Transverse colon (tissue), 4 donors: Measurements from ENCODE around the gene PLEKHA7. TPM values are rescaled to one million over a fixed set of nuclear protein-coding genes. Genes with fewer than 3 reads are reported as not detected.

Experiments
- DNase-seq: peaks from one replicate; pipeline ENCODE4 v3.0.0-alpha.2; 2019
- H3K27ac ChIP-seq, 4 donors: fragments of 200-600 bp; sonication (generic); 2 replicates each; pipeline ENCODE4 v1.5.1; 2016 to 2018; ENCODE audit warnings: inconsistent platforms in 4 of 4
- H3K27me3 ChIP-seq: fragments of 200-600 bp; sonication (generic); 2 replicates; pipeline ENCODE4 v1.5.1; 2017; ENCODE audit warnings: inconsistent platforms
- H3K36me3 ChIP-seq, 4 donors: fragments of 200-600 bp; sonication (generic); 2 replicates each; pipeline ENCODE4 v1.5.1; 2017 to 2019; ENCODE audit warnings: inconsistent platforms in 4 of 4
- H3K4me1 ChIP-seq, 4 donors: fragments of 200-600 bp; sonication (generic); 2 replicates each; pipeline ENCODE4 v1.5.1; 2017 to 2020; ENCODE audit warnings: inconsistent platforms in 4 of 4
- H3K4me3 ChIP-seq, 4 donors: fragments of 200-600 bp; sonication (generic); 1 replicate in 1 of 4; 2 replicates in 3 of 4; pipeline versions ENCODE4 v1.5.1 to v1.6.1; 2017 to 2019; ENCODE audit warnings: inconsistent platforms in 4 of 4
- H3K9me3 ChIP-seq, 2 donors: fragments of 200-600 bp; sonication (generic); 2 replicates each; pipeline ENCODE4 v1.5.1; 2017 to 2019; ENCODE audit warnings: inconsistent platforms in 2 of 2
- CTCF ChIP-seq, 5 experiments: fragments of 200-600 bp in 3 of 5; fragments of 450-650 bp in 2 of 5; sonication (generic) in 3 of 5; IDR thresholded peaks; 1 replicate in 2 of 5; 2 replicates in 3 of 5; pipeline ENCODE4 v1.5.1; 2016 to 2017; ENCODE audit warnings: antibody characterized with exemption in 5 of 5, inconsistent platforms in 3 of 5, mild to moderate bottlenecking in 2 of 5, moderate library complexity in 1 of 5
- EP300 ChIP-seq: sonication (generic); formaldehyde crosslinking; IDR thresholded peaks from one replicate; pipeline ENCODE4 v1.6.1; 2017; ENCODE audit warnings: antibody characterized with exemption, low read depth
- POLR2A ChIP-seq: fragments of 450-650 bp; IDR thresholded peaks from one replicate; pipeline ENCODE4 v1.6.1; 2016; ENCODE audit warnings: antibody characterized with exemption, mild to moderate bottlenecking, moderate library complexity
- POLR2AphosphoS5 ChIP-seq, 3 donors: sonication (generic); formaldehyde crosslinking; IDR thresholded peaks; one replicate each; pipeline ENCODE4 v1.6.1; 2016; ENCODE audit warnings: antibody characterized with exemption in 3 of 3
- WGBS, 2 donors: methylation state at CpG; one replicate each; pipeline ENCODE4 v1.1.5; 2018; ENCODE audit warnings: low coverage in 1 of 2; 5-methylcytosine and 5-hydroxymethylcytosine counted together
- in situ Hi-C, 4 donors: fragments of 200-750 bp; cut with MboI; loops; one replicate each; pipeline versions ENCODE4 v1.15.0 to v1.15.1; 2017; ENCODE audit warnings: low sequenced_read_pairs in 3 of 4, low pct_ligation_motif_present in 1 of 4, low pct_unique_long_range_greater_than_20kb in 1 of 4
- intact Hi-C: fragments of 100-400 bp; cut with DNase I; formaldehyde crosslinking; loops from one replicate; pipeline ENCODE4 v1.15.1; 2023; ENCODE audit warnings: low total_unique reads
- total RNA-seq, 4 donors: library from RNA; depleted of rRNA; stranded (reverse); fragments of >200 nt; gene quantifications; one replicate each; pipeline ENCODE4 v1.1.0, GENCODE V29; 2016

Gene PLEKHA7
- total RNA-seq, 4 donors from 2014 or later: 109 to 243 (median 114) TPM

GRCh38 chr11:16839821-16840220 lies 174.4 kb downstream of the PLEKHA7 start:
- Histone ChIP-seq H3K9me3 (no peaks in the 10 kb centered on the region), H3K36me3 (peaks cover 0 to 10% (median 2%) of the 10 kb centered on the region in 4 donors), H3K4me1 (no peaks in the 10 kb centered on the region), H3K4me3 (no peak overlapping the region), H3K27ac (no peak overlapping the region), H3K27me3 (no peaks in the 10 kb centered on the region)
- 89 to 90% methylated on average over 3 of the region's 3 CpGs for WGBS, 2 donors
- intact Hi-C loops: no loop called here
- TF ChIP-seq POLR2AphosphoS5 (IDR thresholded peaks at IDR 0.05) (no peak), CTCF (IDR thresholded peaks at IDR 0.05) (no peak), EP300 (no peak), POLR2A (no peak)
- DNase-seq: no peak
- in situ Hi-C loops: no loop called here

- in situ Hi-C loops (no loop called here), intact Hi-C loops (no loop called here)
- 67 to 92% methylated on average over 1 of the region's 1 CpG for WGBS, 2 donors
- Histone ChIP-seq H3K36me3 (peaks cover 0 to 4% (median 0%) of the 10 kb centered on the region in 4 donors), H3K9me3 (no peaks in the 10 kb centered on the region), H3K27ac (no peak overlapping the region), H3K4me3 (no peak overlapping the region), H3K27me3 (no peaks in the 10 kb centered on the region), H3K4me1 (no peaks in the 10 kb centered on the region)
- no peak for DNase-seq
- TF ChIP-seq EP300: no peak
- no peak for TF ChIP-seq POLR2A
- no peak for TF ChIP-seq CTCF (IDR thresholded peaks at IDR 0.05)
- no peak for TF ChIP-seq POLR2AphosphoS5 (IDR thresholded peaks at IDR 0.05)
These were observed 179.8 kb downstream of the PLEKHA7 start for GRCh38 chr11:16834384-16834783.

- peaks cover 0 to 5% (median 0%) of the 10 kb centered on the region in 4 donors for H3K36me3 ChIP-seq
- intact Hi-C loops: no loop called here
- 82 to 86% methylated on average over 2 of the region's 2 CpGs for WGBS, 2 donors
- TF ChIP-seq POLR2A (no peak), POLR2AphosphoS5 (IDR thresholded peaks at IDR 0.05) (no peak), EP300 (no peak), CTCF (IDR thresholded peaks at IDR 0.05) (no peak)
- in situ Hi-C loops: no loop called here
- no peaks in the 10 kb centered on the region for H3K4me1 ChIP-seq
- H3K27me3 ChIP-seq: no peaks in the 10 kb centered on the region
- no peak for DNase-seq
- no peak overlapping the region for H3K4me3 ChIP-seq
- H3K27ac ChIP-seq: no peak overlapping the region
- no peaks in the 10 kb centered on the region for H3K9me3 ChIP-seq
These were observed 181.2 kb downstream of the PLEKHA7 start for GRCh38 chr11:16833026-16833425.

- TF ChIP-seq EP300 (no peak), POLR2AphosphoS5 (IDR thresholded peaks at IDR 0.05) (no peak), CTCF (IDR thresholded peaks at IDR 0.05) (no peak), POLR2A (no peak)
- no peaks in the 10 kb centered on the region for H3K9me3 ChIP-seq
- no peak overlapping the region for H3K4me3 ChIP-seq
- 91 to 93% methylated on average over 1 of the region's 1 CpG for WGBS, 2 donors
- no peaks in the 10 kb centered on the region for H3K4me1 ChIP-seq
- intact Hi-C loops: no loop called here
- H3K27me3 ChIP-seq: no peaks in the 10 kb centered on the region
- in situ Hi-C loops: no loop called here
- no peak for DNase-seq
- H3K27ac ChIP-seq: no peak overlapping the region
- peaks cover 0 to 5% (median 0%) of the 10 kb centered on the region in 4 donors for H3K36me3 ChIP-seq
These were observed 182.0 kb downstream of the PLEKHA7 start for GRCh38 chr11:16832193-16832539.
